Stimulated activated CD4-positive, alpha-beta T cell treated with anti-CD3 and anti-CD28 coated beads, Interleukin-15, amount 100 ng/mL, for 24 hours (primary cell): ENCODE results near the gene TSPAN4.
A peak's percentile ranks its signal among the peaks of the same experiment; 100 is the strongest.

ENCODE experiments used
- DNase-seq: peaks from one replicate; pipeline ENCODE4 v3.0.0-alpha.2; 2020

The TSPAN4 gene

DNA sequence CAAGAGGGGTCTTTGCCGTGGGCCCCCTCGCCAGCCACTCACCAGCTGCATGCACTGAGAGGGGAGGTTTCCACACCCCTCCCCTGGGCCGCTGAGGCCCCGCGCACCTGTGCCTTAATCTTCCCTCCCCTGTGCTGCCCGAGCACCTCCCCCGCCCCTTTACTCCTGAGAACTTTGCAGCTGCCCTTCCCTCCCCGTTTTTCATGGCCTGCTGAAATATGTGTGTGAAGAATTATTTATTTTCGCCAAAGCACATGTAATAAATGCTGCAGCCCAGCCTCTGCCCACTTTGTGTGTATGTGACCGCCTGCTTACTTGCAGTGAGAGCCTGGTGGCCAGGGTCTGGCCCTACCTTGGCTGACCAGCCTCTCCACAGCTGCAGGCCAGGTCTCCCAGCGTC, 17.7 kb upstream of the TSPAN4 start:
- no peak for DNase-seq

DNA sequence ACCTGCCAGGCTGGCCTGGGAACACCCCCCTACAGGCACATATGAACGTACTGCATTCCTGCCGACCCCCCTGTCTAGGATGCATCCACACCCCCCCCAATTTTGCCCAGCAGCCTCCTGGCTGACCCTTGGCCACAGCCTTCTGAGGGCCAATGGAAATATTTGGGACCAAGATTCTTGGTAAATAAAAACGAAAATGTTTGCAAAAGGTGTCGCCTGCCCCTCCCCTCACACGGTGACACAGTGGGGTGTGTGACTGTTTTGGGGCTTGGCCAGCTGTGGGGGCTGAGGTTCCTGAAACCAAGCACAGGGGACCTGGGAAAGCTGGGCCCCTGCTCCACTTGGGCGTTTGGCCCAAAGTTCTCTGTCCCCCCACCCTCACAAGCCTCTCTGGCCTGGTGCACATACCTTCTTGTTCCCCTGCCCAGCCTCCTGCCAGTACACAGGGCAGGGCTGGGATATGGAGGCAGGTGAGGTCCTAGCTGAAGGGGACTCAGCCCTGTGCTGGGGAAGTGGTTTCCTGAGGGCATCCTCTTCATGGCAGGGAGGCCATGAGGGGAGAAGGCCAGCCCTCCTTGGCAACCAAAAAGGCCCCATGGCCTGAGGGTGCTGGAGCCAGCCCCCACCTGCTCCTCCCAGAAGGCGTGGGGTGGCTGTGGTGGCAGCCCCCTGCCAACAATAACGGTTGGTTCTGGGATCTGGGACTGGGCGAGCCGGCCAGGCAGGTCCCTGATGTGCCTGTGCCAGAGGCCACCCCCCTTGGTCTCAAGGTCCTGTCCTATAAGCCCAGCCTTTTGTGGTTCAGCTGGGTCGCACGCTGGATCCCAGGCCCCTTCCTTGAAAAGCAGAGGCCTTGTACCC, 17.1 kb upstream of the TSPAN4 start:
- no peak for DNase-seq

DNA sequence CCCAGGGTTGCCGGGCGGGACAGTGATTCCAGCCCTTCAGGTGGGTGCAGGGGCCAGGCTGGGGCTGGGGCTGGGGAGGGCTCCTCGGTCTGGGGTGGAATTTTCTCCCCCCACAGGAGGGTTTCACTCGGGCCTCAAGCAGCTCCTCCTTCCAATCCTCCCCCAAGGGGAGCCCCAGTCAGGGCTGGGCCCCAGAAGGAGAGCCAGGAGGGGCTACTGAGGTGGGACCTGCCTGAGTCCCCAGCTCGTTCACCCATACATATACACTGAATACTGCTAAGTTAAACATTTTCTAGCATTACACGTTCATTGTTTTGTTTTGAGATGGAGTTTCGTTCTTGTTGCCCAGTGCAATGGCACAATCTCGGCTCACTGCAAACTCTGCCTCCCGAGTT, 16.4 kb upstream of the TSPAN4 start:
- no peak for DNase-seq

DNA sequence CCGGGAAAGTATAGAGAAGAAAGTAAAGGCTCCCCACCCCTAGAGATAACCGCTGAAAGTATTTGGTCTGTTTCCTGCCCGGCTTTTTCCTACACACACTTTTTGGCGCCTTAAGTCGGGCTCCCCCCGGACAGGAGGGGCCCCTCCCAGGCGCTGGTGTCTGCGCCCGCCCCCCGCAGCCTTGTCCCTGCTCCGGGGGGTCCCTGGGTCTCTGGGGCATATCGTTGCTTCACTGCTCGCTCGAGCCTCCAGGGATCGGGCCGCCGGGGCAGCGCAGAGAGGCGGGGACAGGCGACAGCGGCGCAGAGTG, 15.9 kb upstream of the TSPAN4 start:
- no peak for DNase-seq

DNA sequence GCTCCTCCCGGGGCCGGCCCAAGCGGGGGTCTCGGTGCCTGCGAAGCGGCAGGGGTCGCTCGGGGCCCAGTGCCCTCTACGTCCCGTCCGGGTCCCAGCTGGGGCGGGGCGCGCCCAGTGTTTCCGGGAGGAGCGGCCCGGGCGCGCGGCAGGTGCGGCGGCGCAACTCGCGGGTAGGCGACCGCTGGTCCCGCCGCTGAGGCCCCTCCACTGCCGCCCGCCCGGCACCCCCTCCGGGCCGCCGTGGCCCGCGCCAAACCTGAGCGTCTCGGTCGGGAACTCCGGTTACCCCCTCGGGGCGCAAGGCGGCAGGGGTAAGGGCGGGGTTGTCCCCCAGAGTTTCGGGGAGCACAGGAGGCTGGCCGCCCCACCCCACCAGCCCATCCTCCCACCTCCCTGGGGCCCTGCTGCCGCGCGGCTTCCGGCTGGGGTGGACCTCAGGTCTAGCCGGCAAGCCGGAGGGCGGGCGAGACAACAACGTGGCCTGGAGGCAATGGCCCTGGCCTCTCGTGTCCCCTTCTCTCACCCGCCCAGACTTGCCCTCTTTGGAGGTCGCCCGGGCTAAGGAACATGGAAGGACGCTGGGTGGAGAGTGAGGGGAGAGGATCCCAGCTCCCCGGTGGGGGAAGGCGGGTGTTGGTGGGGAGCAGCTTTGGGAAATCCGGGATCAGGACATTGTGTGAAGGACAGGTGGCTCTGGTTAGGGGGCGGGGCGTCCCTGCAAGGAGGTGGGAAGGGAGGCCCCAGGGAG, 15.3 kb upstream of the TSPAN4 start:
- DNase-seq, result no peak

DNA sequence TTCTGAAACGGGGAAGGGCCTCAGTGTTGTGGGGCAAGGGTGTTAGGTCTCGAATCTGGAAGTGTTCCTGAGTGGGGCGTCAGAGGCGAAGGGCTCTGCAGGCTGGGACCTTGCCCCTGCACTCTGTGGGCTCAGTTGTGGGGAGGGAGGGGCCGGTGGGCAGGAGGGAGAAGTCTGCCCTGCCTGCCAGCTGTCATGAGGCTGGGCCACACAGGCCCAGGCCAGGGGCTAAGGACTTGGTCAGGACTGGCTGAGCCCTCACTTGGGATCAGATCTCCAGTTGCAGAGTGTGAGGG, 14.8 kb upstream of the TSPAN4 start, which contains the start of gene CRACR2B:
Gene CRACR2B (plus strand): TSS at position 23 of the 296 bp plus-strand sequence. CDS start 689 bp downstream, outside the sequence.
- DNase-seq, result no peak

DNA sequence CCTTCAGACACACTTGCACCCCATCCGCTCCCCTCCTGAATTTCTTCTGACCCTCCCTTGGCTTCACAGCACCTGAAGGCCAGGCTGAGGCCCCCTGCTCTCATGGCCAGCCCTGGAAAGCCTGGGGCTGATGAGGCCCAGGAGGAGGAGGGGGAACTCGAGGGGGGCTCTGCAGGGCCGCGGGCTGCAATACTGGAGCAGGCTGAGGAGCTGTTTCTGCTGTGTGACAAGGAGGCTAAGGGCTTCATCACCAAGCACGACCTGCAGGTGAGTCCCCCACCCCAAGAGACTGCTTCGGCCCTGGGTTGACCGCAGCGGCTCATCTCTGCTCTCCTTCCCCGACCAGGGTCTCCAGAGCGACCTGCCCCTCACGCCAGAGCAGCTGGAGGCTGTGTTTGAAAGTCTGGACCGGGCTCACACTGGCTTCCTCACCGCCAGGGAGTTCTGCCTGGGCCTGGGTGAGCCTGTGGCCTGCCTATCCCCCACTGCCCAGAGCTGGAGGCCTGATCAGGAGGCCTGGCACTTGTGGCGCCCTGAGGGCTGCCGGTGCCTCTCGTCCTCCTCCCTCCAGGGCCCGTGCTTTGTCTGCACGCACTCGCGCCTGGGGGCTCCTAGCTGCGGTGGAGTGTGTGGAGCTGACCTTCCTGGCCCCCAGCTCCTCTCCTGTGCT, 14.0 kb upstream of the TSPAN4 start:
- DNase-seq, result no peak

DNA sequence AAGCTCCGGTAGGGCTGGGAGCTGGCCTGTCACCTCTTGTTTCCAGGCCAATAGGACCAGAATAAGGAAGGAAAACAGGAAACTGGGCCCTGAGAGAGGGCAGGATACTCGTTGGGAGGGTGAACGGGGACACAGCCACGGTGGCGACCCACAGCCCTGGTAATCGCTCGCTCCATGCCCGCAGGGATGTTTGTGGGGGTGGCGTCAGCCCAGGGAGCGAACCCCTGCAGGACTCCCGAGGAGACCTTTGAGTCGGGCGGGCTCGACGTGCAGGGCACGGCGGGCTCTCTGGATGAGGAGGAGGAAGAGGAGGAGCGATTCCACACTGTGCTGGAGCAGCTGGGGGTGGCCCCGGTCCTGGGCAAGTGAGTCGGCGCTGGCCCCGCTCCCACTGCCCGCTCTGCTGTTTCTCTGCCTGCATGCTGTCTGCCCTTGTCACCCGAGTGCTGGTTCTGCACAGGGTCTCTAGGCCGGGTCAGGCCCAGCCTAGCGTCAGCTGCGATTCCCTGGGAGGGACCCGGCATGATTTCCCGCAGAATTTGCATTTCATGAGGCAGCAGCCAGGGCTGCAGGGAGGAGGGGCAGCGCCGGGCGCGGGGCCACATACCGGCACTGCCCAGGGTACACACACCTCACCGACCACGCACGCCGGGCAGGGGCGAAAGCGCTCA, 13.3 kb upstream of the TSPAN4 start:
- DNase-seq, result no peak

DNA sequence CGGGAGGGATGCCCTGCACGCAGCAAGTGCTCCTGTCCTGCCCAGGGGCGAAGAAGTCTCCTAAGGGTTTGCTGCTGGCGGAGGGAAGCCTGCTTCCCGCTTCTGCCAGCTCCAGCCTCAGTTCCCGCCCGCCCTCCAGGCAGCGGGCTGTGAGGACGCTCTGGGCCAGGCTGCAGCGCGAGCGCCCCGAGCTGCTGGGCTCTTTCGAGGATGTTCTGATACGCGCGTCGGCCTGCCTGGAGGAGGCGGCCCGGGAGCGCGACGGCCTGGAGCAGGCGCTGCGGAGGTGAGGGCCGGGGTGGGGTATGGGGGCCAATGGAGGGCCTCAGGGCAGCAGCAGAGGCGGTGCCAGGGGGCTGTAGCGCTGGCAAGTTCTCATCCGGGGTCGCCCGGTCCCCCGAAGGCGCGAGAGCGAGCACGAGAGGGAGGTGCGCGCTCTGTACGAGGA, 12.8 kb upstream of the TSPAN4 start:
- DNase-seq, result no peak

DNA sequence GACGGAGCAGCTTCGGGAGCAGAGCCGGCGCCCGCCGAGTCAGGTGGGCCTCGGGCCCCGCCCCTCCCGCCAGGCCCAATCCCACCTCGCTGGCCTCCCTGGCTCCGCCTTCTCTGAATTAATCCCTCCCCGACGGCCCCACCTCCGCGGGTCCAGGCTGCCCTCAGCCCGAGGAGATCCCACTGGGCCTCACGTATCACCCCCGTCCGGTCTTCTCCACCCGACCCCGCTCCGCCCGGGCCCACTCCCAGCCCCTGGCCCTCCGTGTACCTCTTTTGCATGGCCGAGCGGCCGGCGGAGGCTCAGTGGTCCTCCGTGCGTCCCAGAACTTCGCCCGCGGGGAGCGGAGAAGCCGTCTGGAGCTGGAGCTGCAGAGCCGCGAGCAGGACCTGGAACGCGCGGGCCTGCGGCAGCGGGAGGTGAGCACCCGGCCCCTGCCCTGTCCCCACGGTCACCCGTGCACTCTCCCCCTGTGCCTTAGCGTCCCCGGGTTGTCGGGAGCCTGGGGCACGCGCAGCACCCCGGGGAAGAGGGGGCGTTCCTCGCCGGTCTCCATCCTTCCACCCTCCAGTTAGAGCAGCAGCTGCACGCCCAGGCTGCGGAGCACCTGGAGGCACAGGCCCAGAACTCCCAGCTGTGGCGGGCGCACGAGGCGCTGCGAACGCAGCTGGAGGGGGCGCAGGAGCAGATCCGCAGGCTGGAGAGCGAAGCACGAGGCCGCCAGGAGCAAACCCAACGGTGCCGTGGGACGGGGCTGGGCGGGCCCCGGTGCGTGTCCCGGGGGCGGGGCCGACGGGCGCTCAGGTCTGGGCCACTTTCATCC, 12.1 kb upstream of the TSPAN4 start:
- peak; percentile 76 for DNase-seq

DNA sequence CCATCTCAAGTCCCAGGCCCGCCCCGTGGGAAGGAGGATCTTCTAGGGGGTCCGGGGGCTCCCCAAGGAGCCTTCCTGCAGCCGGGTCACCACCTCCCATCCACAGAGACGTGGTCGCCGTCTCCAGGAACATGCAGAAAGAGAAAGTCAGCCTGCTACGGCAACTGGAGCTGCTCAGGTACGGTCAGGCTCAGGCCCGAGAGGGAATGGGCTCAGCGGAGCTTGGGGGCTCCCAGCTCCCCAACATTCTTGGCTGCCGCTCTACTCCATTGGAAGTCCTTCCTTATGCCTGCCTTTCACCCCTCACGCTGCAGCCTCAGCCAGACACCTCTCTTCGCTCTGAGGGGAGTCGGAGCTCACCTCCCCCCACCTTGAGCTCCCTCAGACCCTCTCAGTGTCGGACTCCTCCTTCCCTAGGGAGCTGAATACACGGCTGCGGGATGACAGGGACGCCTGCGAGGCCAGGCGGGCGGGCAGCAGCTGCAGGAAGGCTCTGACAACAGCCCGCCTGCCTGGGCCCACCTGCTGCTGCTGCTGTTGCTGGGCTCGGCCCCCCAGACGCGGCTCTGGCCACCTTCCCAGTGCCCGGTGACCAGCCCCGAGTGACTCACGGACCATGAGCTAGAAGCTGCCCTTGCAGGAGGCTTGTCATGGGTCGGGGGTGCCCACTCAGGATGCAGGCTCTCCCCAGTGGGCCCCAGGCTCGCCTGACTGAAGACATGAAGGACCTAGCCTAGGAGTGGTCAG, 11.4 kb upstream of the TSPAN4 start:
- no peak for DNase-seq

DNA sequence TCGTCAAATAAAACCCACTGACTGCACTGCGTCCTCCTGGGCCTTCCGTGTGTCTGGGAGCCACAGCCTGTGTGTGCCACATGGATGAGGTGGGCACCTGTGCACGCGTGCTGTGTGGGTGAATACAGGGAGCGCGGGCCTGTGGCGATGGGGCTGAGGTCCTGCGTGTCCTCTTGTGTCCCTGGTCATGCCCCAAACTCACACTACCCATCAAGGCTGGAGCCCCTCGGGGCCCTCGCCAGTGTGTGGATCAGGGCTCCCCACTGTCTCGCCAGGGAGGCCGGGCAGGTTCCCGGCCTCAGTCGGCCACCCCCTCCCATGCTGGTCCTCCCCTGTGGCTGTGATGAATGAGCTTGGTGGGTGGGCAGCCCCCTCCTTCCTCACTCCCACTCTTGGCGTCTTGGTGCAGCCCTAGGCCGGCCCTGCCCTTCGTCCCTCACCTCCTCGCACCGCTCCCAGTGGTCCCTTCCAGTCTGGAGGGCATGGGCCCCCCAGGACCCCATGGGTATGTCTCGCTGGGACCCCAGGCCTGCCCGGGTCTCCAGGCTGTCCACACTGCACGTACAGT, 10.6 kb upstream of the TSPAN4 start:
- DNase-seq, result no peak

DNA sequence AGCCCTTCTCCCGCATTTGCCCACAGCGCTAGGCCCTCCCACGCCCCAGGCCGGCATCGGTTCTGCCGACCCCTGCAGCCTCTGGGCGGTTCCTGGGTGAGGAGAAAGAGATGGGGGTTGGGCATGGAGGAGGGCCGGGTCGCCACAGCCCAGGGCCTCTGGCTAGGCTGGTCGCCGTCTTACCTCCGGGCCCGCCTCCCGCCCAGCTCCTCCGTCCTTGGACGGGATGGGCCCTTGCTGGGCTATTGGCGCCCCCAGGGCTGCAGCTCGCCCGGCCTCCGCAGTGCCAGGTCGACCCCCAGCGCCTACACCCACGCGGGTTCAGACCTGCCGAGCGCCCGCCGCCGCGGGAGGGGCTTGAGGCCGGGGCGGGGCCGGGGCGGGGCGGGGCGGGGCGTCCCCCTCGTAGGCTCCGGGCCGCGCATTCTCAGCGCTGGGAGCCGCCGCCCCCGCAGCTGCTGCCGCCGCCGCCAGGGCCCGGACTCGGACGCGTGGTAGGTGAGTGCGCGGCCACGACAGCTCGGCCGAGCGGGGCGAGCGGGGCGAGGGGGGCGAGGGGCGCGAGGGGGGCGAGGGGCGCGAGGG, 10.0 kb upstream of the TSPAN4 start, which contains the start of gene CD151:
Gene CD151 (plus strand): TSS at position 424 of the 585 bp plus-strand sequence. CDS start 3,118 bp downstream, outside the sequence.
- peak; percentile 74 for DNase-seq

DNA sequence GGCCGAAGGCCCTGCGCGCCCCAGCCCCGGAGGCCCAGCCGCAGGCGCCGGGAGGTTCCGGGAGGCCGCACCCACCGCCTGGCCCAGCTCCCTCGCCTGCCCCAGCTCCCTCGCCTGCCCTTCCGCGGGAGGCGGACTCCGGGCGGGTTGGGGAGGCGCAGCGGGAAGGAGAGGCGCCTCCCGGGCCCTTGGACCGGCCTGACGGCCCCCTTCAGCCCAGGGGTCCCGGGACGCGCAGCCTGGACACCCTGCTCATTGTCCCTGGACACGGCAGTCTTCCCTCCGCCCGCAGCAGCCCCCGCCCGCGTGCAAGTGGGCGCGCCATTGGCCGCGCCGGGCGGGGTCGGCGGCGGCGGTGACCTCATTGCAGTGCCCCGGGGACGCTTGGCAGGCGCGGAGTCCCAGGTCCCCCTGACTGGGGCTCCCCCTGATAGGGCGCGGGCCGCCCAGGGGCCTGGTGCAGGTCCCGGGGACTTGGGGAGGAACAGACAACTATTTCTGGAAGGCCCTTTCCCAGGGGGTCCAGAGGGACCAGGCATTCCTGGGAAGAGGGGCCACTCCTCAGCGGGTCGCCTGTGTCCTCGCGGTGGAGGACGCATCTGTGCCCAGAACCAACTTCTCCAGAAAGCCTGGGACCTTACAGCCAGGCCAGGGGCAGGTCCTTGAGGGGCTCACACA, 9.4 kb upstream of the TSPAN4 start:
- DNase-seq, result peak; percentile 58

DNA sequence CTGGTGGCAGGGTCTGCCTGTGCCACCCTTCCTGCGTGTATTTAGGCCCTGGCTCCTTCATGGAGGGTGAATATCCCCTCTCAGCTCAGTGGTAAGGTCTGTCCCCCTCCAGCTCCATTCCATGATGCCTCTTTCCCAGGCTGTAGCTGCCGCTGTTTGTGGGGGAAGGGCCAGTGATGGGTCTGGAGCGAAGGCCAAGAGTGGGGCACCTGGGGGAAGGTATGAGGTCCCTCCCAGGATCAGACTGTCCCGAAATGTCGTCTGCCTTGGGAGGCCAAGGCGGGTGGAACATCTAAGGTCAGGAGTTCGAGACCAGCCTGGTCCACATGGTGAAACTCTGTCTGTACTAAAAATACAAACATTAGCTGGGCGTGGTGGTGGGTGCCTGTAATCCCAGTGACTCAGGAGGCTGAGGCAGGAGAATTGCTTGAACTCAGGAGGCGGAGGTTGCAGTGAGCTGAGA, 8.8 kb upstream of the TSPAN4 start:
- no peak for DNase-seq

DNA sequence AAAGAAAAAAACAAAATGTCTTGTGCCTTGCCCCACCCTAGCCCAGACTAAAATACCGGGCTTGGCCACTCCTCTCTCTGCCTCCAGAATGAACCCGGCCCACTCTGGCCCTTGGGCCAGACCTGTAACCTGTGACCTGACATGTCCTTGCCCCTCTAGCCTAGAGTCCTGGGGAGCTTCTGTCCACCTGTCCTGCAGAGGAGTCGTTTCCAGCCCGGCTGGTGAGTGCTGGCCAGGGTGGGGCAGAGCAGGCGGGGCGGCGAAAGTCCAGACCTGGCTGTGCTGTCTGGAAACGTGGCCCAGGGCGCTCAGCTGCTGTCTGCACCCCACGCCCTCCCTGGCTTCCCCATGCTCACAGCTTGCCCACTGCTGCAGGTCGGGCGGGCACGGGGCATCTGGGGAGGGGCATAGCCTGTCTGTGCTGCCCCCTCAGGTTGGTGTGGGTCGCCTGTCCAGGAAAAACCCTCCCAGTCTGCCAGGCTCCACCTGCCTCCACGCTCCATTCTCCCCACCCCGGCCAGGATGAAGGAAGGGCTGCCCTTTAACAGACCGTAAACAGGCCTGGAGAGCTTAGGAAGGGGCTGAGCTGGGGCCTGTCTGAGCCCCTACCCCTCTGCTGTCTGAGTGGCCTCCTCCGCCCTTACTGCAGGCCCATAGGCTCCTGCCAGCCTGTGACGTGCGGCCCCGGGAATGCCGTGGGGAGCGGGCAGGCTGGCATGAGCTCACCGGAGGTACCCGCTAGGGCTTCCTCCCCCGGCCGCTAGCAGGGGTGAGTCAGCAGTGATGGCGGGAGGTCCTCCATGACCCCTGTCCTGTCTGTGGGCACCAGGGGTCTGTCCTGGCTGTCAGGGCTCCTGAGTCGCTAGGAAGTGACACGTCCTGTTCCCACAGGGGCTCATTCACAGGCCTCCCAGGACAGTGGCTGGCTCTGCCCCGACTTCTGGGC, 8.0 kb upstream of the TSPAN4 start:
- DNase-seq, result no peak

DNA sequence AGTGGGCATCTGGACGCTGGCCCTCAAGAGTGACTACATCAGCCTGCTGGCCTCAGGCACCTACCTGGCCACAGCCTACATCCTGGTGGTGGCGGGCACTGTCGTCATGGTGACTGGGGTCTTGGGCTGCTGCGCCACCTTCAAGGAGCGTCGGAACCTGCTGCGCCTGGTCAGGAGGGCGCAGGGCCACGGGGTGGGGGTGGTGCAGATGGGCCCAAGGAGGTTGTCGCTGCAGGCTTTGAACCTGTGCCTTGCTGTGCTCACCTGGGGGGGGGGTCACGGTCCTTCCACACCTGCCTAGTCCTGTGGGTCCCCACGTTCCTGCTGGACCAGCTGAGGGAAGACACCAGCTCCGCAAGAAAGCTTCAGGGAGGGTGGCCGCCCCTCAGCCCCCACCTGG, 6.4 kb upstream of the TSPAN4 start:
- DNase-seq, result no peak

DNA sequence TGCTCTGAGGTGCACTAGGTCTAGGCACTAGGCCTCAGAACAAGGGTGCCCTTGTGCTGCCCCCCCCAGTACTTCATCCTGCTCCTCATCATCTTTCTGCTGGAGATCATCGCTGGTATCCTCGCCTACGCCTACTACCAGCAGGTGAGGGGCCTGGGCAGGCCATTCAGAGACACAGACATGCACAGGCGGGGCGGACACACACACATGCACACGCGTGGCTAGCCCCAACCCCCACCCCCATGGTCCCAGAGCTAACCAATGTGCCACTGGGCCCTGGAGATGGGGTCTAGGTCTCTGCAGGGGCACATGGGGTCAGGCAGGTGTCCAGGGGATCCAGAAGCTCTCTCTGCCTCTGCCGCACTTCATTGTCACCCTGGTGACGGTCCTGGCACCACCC, 6.0 kb upstream of the TSPAN4 start:
- no peak for DNase-seq
